ENCODE results near the gene ALK.

DNA sequence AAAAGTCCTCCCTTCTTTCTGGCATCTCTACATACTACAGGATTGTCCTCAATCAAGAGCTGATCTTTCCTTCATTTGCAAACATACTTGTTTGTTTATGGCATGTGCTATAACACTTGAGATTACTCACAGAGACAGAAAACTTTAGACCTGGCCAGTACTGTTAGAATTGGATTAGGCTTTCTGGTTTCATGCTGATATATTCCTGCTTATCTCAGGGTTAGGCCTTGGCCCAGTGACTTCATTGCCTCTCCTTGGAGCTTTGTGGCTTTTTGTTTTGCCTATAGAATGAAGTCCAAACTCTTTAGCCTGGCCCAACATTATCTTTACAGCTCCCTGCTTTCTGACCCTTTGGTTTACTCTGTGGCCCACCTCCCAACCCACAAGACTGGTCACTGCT, 363.3 kb downstream of the ALK start:
- TF ChIP-seq, protein P1, sequence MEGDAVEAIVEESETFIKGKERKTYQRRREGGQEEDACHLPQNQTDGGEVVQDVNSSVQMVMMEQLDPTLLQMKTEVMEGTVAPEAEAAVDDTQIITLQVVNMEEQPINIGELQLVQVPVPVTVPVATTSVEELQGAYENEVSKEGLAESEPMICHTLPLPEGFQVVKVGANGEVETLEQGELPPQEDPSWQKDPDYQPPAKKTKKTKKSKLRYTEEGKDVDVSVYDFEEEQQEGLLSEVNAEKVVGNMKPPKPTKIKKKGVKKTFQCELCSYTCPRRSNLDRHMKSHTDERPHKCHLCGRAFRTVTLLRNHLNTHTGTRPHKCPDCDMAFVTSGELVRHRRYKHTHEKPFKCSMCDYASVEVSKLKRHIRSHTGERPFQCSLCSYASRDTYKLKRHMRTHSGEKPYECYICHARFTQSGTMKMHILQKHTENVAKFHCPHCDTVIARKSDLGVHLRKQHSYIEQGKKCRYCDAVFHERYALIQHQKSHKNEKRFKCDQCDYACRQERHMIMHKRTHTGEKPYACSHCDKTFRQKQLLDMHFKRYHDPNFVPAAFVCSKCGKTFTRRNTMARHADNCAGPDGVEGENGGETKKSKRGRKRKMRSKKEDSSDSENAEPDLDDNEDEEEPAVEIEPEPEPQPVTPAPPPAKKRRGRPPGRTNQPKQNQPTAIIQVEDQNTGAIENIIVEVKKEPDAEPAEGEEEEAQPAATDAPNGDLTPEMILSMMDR (IDR thresholded peaks at IDR 0.05): no peak
- TF ChIP-seq POLR2AphosphoS5 (IDR thresholded peaks at IDR 0.05) (no peak), POLR2A (IDR thresholded peaks at IDR 0.05; ENCODE audit: low read depth) (no peak)

Data from esophagus muscularis mucosa (tissue), 3 donors.